Measurements from ENCODE around the gene TRIP4. TPM values are rescaled to one million over a fixed set of nuclear protein-coding genes. Genes with fewer than 3 reads are reported as not detected.

TRIP4 gene
- total RNA-seq, 1 experiment from 2014 or later, result 18.3 TPM

GRCh38 chr15:64351265-64351664 is 36.4 kb upstream of the TRIP4 start:
- BruUV-seq (replicated peaks), result no TSS peak
- no peak overlapping the region for H3K27ac ChIP-seq (ENCODE audit: low read depth, low read length)
- RAD21 ChIA-PET (ENCODE audit: low non-redundant PET in 1 of 2, low total read pairs in 2 of 2, uncharacterized antibody in 2 of 2, unreplicated experiment in 2 of 2), result no interaction called here

More at GRCh38 chr15:64351265-64351664, 36.4 kb upstream of the TRIP4 start:
- Histone ChIP-seq H2AFZ (ENCODE audit: low read depth, low read length, poor library complexity, severe bottlenecking) (no peak overlapping the region), H3K4me3 (replicated peaks in 1 of 2; ENCODE audit: low read depth in 1 of 2, low read length in 2 of 2) (no peak overlapping the region), H3K9me3 (ENCODE audit: control insufficient read depth in 1 of 2, insufficient read depth in 1 of 2, low read depth in 1 of 2, low read length in 2 of 2) (no peaks in the 10 kb centered on the region), H3K4me2 (ENCODE audit: low read length) (no peak overlapping the region), H3K4me1 (ENCODE audit: control insufficient read depth in 1 of 2, insufficient read depth in 2 of 2, low read length in 2 of 2) (peaks cover 11 to 13% of the 10 kb centered on the region in 2 experiments; a peak in 3 of 4 replicates), H3K36me3 (ENCODE audit: control insufficient read depth in 1 of 2, insufficient read depth in 2 of 2, low read length in 2 of 2) (no peaks in the 10 kb centered on the region; a peak in 1 of 4 replicates), H3K9ac (ENCODE audit: low read length) (no peak overlapping the region), H3K9me2 (ENCODE audit: insufficient read depth) (no peaks in the 10 kb centered on the region), H3K79me2 (ENCODE audit: insufficient read depth, low read length) (peaks cover 88% of the 10 kb centered on the region), H4K20me1 (ENCODE audit: insufficient read depth) (0 out of 2 replicates have a peak, but pooled peaks cover 3% of the 10 kb centered on the region), H3K27me3 (ENCODE audit: insufficient read depth, low read length) (no peaks in the 10 kb centered on the region)
- ATAC-seq (no peak), DNase-seq (ENCODE audit: low read depth, low spot score) (no peak)
- POLR2A ChIA-PET, result no interaction called here
- intact Hi-C loops (cut with micrococcal nuclease), result no loop called here
- TF ChIP-seq REST (IDR thresholded peaks at IDR 0.05; ENCODE audit: low read depth), result no peak
- TF ChIP-seq EGR1 (IDR thresholded peaks at IDR 0.05; ENCODE audit: low read depth), result no peak
- TF ChIP-seq ATF3 (IDR thresholded peaks at IDR 0.05), result no peak
- TF ChIP-seq SRF (IDR thresholded peaks at IDR 0.05; ENCODE audit: low read depth), result no peak
- TF ChIP-seq MAX (IDR thresholded peaks at IDR 0.05), result no peak
- no peak for TF ChIP-seq ELF1 (IDR thresholded peaks at IDR 0.05; ENCODE audit: borderline replicate concordance, low read depth)
- no peak for TF ChIP-seq POLR2A (IDR thresholded peaks at IDR 0.05; ENCODE audit: borderline replicate concordance, extremely low read depth, insufficient read depth, insufficient read length)
- TF ChIP-seq JUND (IDR thresholded peaks at IDR 0.05), result no peak
- TF ChIP-seq SIN3A (IDR thresholded peaks at IDR 0.05; ENCODE audit: low read depth), result no peak
- TF ChIP-seq EZH2phosphoT487 (IDR thresholded peaks at IDR 0.05; ENCODE audit: borderline replicate concordance), result no peak
- TF ChIP-seq CEBPB (IDR thresholded peaks at IDR 0.05; ENCODE audit: low read depth), result no peak
- CTCF ChIA-PET, result no interaction called here

All from HCT116 (cell line).